GM12878 (cell line): ENCODE measurements around the gene GLG1. TPM values are rescaled to one million over a fixed set of nuclear protein-coding genes. Genes with fewer than 3 reads are reported as not detected.

Experiments used
- ATAC-seq: fragments of 200-7000 bp; cut with Tn5 transposase; 3 replicates; pipeline ENCODE4 v1.9.1; 2020; ENCODE audit warnings: mild to moderate bottlenecking, moderate library complexity
- BruUV-seq: library from RNA; stranded (reverse); fragments of 400-500 nt; replicated peaks from 2 replicates; lab custom pipeline; 2021; lab: Mats Ljungman, UMichigan
- CTCF ChIA-PET: fragments of 300-600 bp; sonication (Branson Sonifier 250); formaldehyde crosslinking; extraction: SDS; loops from one replicate; lab custom pipeline; 2021; ENCODE audit warnings: inconsistent platforms; lab: Yijun Ruan, JAX
- POLR2A ChIA-PET: fragments of 350-600 bp; formaldehyde crosslinking; extraction: SDS; loops from one replicate; lab custom pipeline; 2021; ENCODE audit warnings: inconsistent platforms; lab: Charles Lee
- RAD21 ChIA-PET: fragments of 300-600 bp; sonication (Branson Sonifier 250); formaldehyde crosslinking; loops from one replicate; lab custom pipeline; 2023; ENCODE audit warnings: antibody characterized with exemption; ENCODE audit not compliant: unreplicated experiment; lab: Charles Lee
- SMC1A ChIA-PET: fragments of 300-600 bp; sonication (Branson Sonifier 250); formaldehyde crosslinking; loops from one replicate; lab custom pipeline; 2023; ENCODE audit not compliant: unreplicated experiment, uncharacterized antibody; lab: Charles Lee
- DNase-seq: peaks from one replicate; pipeline ENCODE4 v3.0.0-alpha.2; 2011; ENCODE audit warnings: low read depth, low spot score
- FAIRE-seq: peaks from 3 replicates; lab custom pipeline; 2011; peaks lifted over from hg19 to GRCh38; lab: Jason Lieb, UNC
- H2AFZ ChIP-seq: 2 replicates; pipeline ENCODE4 v1.6.0; 2011; ENCODE audit warnings: low read depth, low read length, control low read depth; ENCODE audit not compliant: control insufficient read depth
- H3K27ac ChIP-seq: 2 replicates; pipeline ENCODE4 v1.5.1; 2011; ENCODE audit warnings: control low read depth; ENCODE audit not compliant: control insufficient read depth, insufficient read depth
- H3K27me3 ChIP-seq, 2 experiments: replicated peaks in 1 of 2; 2 replicates each; pipeline versions ENCODE4 v1.6.0 to v1.6.1; 2011; ENCODE audit warnings: low read length in 1 of 2; ENCODE audit not compliant: control insufficient read depth in 2 of 2, insufficient read depth in 2 of 2
- H3K36me3 ChIP-seq, 2 experiments: 2 replicates each; pipeline ENCODE4 v1.5.1; 2011; ENCODE audit warnings: low read length in 1 of 2; ENCODE audit not compliant: control insufficient read depth in 2 of 2, insufficient read depth in 2 of 2
- H3K4me1 ChIP-seq: 2 replicates; pipeline ENCODE4 v1.6.1; 2011; ENCODE audit warnings: mild to moderate bottlenecking, low read length, moderate library complexity, mixed read lengths; ENCODE audit not compliant: control insufficient read depth, insufficient read depth
- H3K4me2 ChIP-seq: 2 replicates; pipeline ENCODE4 v1.6.0; 2011; ENCODE audit warnings: control low read depth; ENCODE audit not compliant: control insufficient read depth, insufficient read depth
- H3K4me3 ChIP-seq: fragments of 200-600 bp; sonication (generic); 2 replicates; pipeline ENCODE4 v1.5.1; 2016
- H3K79me2 ChIP-seq: 2 replicates; pipeline ENCODE4 v1.6.0; 2011; ENCODE audit warnings: low read length; ENCODE audit not compliant: control insufficient read depth, insufficient read depth
- H3K9ac ChIP-seq: 2 replicates; pipeline ENCODE4 v1.8.0; 2011; ENCODE audit warnings: low read length, control low read depth, mixed read lengths; ENCODE audit not compliant: control insufficient read depth, insufficient read depth
- H3K9me3 ChIP-seq: replicated peaks from 3 replicates; pipeline ENCODE4 v1.5.1; 2011; ENCODE audit warnings: mild to moderate bottlenecking, low read length; ENCODE audit not compliant: control insufficient read depth, insufficient read depth
- H4K20me1 ChIP-seq: 2 replicates; pipeline ENCODE4 v1.6.0; 2011; ENCODE audit not compliant: control insufficient read depth, insufficient read depth
- BRCA1 ChIP-seq: IDR thresholded peaks from 2 replicates; pipeline ENCODE4 v1.6.1; 2011; ENCODE audit warnings: low read depth, low read length, improper control_type of control experiment
- CBFB ChIP-seq: IDR thresholded peaks from 2 replicates; pipeline ENCODE4 v1.6.1; 2016; ENCODE audit warnings: antibody characterized with exemption, low read depth
- CHD2 ChIP-seq: IDR thresholded peaks from 2 replicates; pipeline ENCODE4 v1.6.1; 2011; ENCODE audit warnings: low read depth, low read length, improper control_type of control experiment, borderline replicate concordance
- DPF2 ChIP-seq: fragments of 450-650 bp; IDR thresholded peaks from 2 replicates; pipeline ENCODE4 v1.6.1; 2017; ENCODE audit warnings: mild to moderate bottlenecking
- IRF5 ChIP-seq: fragments of 450-650 bp; IDR thresholded peaks from 2 replicates; pipeline ENCODE4 v1.6.1; 2017; ENCODE audit warnings: borderline replicate concordance
- KAT2A ChIP-seq: conservative IDR thresholded peaks from 2 replicates; pipeline ENCODE4 v1.6.1; 2011; ENCODE audit warnings: low read depth, low read length; ENCODE audit not compliant: control insufficient read depth
- LARP7 ChIP-seq: fragments of 450-650 bp; IDR thresholded peaks from 2 replicates; pipeline ENCODE4 v1.6.1; 2017; ENCODE audit warnings: mild to moderate bottlenecking
- MXI1 ChIP-seq: fragments of 150-350 bp; IDR thresholded peaks from 2 replicates; pipeline ENCODE4 v1.6.1; 2011; ENCODE audit warnings: low read depth, mild to moderate bottlenecking, inconsistent platforms, low read length, improper control_type of control experiment
- MYB ChIP-seq: fragments of 150-350 bp; IDR thresholded peaks from 2 replicates; pipeline ENCODE4 v1.6.1; 2014; ENCODE audit warnings: mild to moderate bottlenecking, low read depth, low read length, borderline replicate concordance
- NBN ChIP-seq: fragments of 450-650 bp; IDR thresholded peaks from 2 replicates; pipeline ENCODE4 v1.6.1; 2016
- POLR2AphosphoS2 ChIP-seq: IDR thresholded peaks from 2 replicates; pipeline ENCODE4 v1.6.1; 2011; ENCODE audit warnings: low read depth, mild to moderate bottlenecking, low read length, improper control_type of control experiment, moderate library complexity
- RCOR1 ChIP-seq: conservative IDR thresholded peaks from 2 replicates; pipeline ENCODE4 v1.6.1; 2012; ENCODE audit warnings: low read depth, low read length, improper control_type of control experiment
- USF2 ChIP-seq: IDR thresholded peaks from 2 replicates; pipeline ENCODE4 v1.6.1; 2011; ENCODE audit warnings: low read depth, low read length, improper control_type of control experiment, borderline replicate concordance
- WGBS: methylation state at CpG from one replicate; pipeline ENCODE4 v1.1.6; 2016; ENCODE audit warnings: low lambda C conversion rate; ENCODE audit not compliant: insufficient replicate concordance, insufficient coverage; ENCODE audit errors: missing lambda C conversion rate; 5-methylcytosine and 5-hydroxymethylcytosine counted together
- in situ Hi-C: fragments of 300-500 bp; cut with MboI; formaldehyde crosslinking; loops from 9 replicates; pipeline ENCODE4 v1.14.3; 2018; ENCODE audit warnings: mixed read lengths
- intact Hi-C: fragments of 100-400 bp; cut with micrococcal nuclease; formaldehyde crosslinking; loops from one replicate; pipeline ENCODE4 v1.14.2; 2022; ENCODE audit not compliant: unreplicated experiment
- polyA plus RNA-seq, 11 experiments: library from polyadenylated mRNA; depleted of rRNA in 4 of 11; unstranded in 6 of 11; stranded (reverse) in 5 of 11; fragments of >200 nt; fragmentation: Nextera tagmentation in 4 of 11; fragmentation: Illumina TruSeq in 1 of 11; extraction: Ambion mirVana in 4 of 11; extraction: Trizol in 1 of 11; gene quantifications; 1 replicate in 1 of 11; 2 replicates in 10 of 11; pipeline versions ENCODE4 v1.2.1 to v1.2.3, GENCODE V29; 2011 to 2016; ENCODE audit warnings: inconsistent platforms in 2 of 11, missing spikeins in 2 of 11, low read depth in 1 of 11
- total RNA-seq, 4 experiments: library from RNA; depleted of rRNA in 3 of 4; stranded (reverse); fragments of >200 nt in 3 of 4; fragmentation: Illumina TruSeq in 1 of 4; extraction: Trizol in 1 of 4; gene quantifications; 2 replicates each; pipeline versions ENCODE4 v1.2.1 to v1.2.3, GENCODE V29; 2013 to 2021

GLG1 gene
- total and polyA plus RNA-seq, 10 of the 15 experiments (the other 5 are each of a cell fraction or from before 2014, with no cell fraction given) = 7.6 to 49.4 (median 28.2) TPM

DNA sequence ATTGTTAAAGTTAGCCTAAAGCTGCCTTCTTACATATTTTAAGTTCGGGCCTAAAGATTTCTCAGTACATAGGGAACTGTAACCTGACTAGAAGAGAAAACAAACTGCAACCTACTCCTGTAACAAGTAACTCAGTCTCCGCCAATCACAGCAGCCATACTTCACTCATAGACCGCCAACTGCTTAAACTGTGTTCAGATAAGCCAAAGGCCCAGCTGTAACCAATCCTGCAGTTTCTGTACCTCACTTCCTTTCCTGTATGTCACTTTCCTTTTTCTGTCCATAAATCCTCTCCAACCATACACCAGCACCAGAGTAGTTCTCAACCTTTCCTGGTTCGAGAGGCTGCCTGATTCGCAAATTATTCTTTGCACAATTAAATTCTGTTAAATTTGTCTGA is 41.5 kb downstream of the GLG1 start:
- CTCF ChIA-PET = no interaction called here
- peaks cover 4% of the 10 kb centered on the region for H3K4me1 ChIP-seq
- POLR2A ChIA-PET = no interaction called here
- FAIRE-seq (peak; percentile 49), DNase-seq (no peak), ATAC-seq (no peak)
- no peaks in the 10 kb centered on the region for H4K20me1 ChIP-seq
- intact Hi-C loops = no loop called here
- peaks cover 0 to 3% of the 10 kb centered on the region in 2 experiments; a peak in 1 of 4 replicates for H3K36me3 ChIP-seq
- SMC1A ChIA-PET = no interaction called here
- no peak overlapping the region for H3K27ac ChIP-seq
- H3K27me3 ChIP-seq = no peaks in the 10 kb centered on the region
- no peak overlapping the region for H3K4me2 ChIP-seq
- RAD21 ChIA-PET = no interaction called here
- H3K9me3 ChIP-seq = no peaks in the 10 kb centered on the region
- no TSS peak for BruUV-seq
- H3K9ac ChIP-seq = no peak overlapping the region
- H2AFZ ChIP-seq = no peak overlapping the region
- no peak for TF ChIP-seq CHD2
- no peak for TF ChIP-seq NBN
- TF ChIP-seq MXI1 = no peak
- no peak for TF ChIP-seq DPF2
- no peak for TF ChIP-seq IRF5
- no peak for TF ChIP-seq RCOR1
- no peak for TF ChIP-seq CBFB
- TF ChIP-seq LARP7 = no peak
- no peak for TF ChIP-seq KAT2A
- no peak for TF ChIP-seq MYB
- TF ChIP-seq POLR2AphosphoS2 = no peak
- TF ChIP-seq USF2 = no peak
- TF ChIP-seq BRCA1 = no peak
- 97% methylated on average over 5 of the region's 5 CpGs for WGBS
- in situ Hi-C loops = no loop called here
- H3K79me2 ChIP-seq = peaks cover 36% of the 10 kb centered on the region
- no peak overlapping the region for H3K4me3 ChIP-seq
